Stimulated activated CD4-positive, alpha-beta T cell treated with anti-CD3 and anti-CD28 coated beads, Interleukin-1b, Interleukin-23, amount 100 ng/mL, for 48 hours (primary cell): ENCODE measurements around the gene CAVIN3.
"Not testable (repeated sequence)": the region's sequence is repeated elsewhere in the genome, so short reads cannot be mapped to it uniquely, and the experiment has no call there.

Experiments
- DNase-seq: peaks from one replicate; pipeline ENCODE4 v3.0.0-alpha.2; 2020

The CAVIN3 gene

DNA sequence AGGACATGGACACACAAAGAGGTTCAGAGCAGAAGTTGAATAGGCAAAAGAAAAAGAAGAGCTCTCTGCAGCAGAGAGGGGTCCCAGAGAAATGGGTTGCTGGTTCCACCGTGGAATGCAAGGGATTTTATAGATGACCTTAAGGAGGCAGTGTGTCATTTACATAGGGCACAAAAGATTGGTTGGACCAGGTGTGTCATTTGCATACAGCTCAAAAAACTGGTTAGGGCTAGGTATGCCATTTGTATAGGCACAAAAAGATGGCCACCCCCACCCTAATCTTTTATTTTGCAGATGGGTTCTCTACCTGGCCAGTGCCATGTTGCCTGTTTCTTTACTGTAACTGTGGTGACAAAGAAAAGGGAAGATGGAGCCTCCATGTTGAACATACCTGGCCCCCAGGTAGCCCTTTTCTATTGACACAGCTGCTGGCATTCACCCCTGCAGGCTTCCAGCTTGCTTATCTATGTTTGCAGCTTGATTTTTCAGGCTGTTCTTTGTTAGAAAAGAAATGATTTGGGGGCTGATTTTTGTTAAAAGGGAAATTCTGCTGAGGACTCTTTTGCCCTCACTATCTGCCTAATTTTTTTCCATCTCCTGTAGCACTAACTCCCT lies 3.1 kb upstream of the CAVIN3 start:
- no peak for DNase-seq

DNA sequence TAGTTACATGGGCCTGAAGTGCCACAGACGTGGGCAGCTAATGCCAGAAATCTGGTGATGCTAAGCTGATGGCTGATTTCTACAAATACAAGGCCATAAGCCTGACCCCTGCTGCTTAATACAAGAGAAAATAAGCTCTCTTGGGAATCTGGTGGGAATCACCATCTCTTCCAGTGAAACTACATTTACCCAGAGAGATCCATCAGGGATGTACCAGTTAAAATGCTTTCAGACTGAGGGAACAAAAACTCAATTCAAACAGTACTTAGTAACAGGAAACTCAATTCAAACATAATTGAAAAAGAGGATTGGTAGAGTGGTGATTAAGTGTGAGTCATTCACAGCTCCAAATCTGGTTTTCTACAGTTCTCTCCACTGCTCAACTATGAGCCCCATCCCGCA lies 1.7 kb upstream of the CAVIN3 start:
- peak; percentile 8 for DNase-seq

DNA sequence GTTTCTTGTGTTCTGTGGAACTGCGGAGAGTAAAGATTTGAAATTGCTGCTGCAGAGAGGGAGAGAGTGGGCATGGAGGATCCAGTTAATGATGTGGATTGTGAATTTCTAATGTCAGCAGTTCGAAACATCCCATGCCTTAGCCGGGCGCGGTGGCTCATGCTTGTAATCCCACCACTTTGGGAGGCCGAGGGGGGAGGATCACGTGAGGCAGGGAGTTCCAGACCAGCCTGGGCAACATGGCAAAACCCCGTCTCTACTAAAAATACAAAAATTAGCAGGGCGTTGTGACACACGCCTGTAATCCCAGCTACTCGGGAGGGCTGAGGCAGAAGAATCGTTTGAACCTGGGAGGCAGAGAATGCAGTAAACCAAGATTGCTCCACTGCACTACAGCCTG lies 1.1 kb upstream of the CAVIN3 start:
- no peak for DNase-seq

DNA sequence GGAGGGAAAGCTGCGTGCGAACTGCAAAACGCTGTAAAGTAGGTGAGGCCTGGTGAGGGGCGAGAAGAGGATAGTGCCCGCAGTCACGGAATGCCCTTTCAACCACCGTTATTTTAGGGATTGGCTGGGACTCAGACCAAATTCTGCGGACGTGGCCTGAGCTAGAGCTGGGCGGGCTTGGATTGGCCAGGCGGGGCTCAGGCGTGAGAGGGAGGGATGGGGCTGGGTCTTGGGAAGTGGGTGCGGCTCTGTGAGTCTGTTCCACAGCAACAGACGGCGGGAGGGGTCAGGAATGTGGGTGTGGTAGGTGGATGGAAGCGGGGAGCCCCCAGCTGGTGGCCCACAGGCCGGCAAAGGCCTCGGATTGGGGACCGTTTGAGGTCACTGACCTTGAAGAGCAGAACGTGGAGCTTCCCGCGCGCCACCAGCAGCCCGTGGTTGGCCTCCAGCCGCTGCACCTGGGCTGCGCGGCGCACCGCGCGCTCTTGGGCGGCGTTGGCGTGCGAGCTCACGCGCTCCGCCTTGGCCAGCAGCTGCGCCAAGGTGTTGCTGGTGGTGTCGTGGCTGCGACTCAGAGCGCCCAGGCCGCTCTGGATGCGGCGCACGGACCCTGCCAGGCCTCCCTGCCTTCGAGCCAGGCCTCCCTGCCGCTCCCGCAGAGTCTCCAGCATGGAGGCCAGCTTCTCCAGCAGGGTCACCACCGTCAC lies 444 bp downstream of the CAVIN3 start:
- peak; percentile 34 for DNase-seq

DNA sequence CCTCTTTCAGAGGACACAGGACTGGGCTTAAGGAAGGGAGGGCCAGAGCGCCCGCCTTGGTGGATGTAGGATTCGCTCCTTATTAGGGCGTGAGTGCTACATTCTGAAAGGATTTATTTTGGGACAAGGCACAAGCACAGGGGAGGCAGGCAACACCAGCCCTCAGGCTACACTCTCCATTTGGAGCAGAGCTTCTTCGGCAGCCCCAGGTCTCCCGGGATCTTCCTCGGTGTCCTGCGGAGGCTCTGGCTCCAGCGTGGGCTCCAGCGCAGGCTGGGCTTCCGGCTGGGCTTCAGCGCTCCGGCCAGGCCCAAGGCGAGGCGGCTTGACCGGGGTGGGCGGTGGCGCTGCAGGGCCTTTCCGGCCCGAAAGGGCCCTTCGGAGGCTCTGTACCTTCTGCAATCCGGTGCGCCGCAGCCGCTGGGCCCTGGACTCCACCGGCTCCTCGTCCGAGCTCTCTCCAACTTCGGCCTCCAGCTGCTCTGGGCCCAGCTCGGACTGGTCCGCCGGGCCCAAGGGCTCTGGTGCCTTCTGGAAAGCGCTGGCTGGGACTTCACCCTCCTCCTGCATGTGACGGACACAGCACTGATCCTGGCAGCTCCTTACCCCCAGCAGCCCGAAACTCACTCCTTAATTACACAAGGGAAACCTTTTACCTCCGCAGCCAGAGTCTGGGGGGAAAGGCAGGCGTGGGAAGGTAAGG lies 1.1 kb downstream of the CAVIN3 start:
- DNase-seq = no peak

- no peak for DNase-seq
These were observed 2.1 kb downstream of the CAVIN3 start for GRCh38 chr11:6318204-6318603.

DNA sequence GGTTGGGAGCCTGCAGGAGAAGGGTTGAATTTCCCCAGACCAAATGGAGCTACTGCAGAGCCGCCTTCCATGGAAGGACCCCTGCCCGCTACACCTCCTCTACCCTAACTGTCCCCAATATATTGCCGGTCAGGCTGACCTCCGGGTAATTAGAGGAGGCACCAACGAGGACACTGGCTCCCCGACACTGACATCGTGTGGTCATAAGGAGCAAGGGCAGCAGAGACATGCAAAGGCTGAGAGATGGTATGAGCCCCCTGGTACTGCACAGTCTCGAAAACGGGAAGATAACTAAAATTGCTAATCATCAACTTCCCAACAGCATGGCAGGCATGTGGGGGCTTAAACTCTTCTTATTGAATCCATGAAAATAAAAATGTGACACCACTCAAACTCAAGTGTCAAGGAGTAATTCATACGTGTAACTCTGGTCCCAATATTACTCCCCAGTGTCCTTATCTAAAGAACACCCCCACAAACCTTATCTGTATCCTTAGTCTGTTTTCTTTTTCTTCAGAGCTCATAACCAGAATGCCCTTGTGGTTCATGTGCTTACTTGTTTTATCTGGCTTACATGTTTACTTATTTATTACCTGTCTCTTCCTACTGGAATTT lies 4.4 kb downstream of the CAVIN3 start:
- DNase-seq = peak; percentile 20

DNA sequence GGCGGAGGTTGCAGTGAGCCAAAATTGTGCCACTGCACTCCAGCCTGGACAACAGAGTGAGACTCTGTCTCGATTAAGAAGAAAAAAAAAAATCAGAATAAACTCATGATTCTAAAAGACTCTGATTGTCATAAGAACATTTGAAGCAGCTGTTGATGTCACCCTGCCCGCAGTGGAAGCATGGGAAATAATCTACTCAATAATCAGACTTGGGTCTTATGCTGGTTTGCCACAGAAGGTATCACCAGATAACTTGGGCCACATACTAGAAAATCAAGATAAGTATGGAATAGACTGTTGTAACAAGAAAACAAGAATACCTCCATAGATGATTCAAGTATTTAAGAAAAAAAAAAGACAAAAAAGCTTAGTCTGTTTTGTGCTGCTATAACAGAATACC lies 8.2 kb downstream of the CAVIN3 start:
- DNase-seq = no peak

DNA sequence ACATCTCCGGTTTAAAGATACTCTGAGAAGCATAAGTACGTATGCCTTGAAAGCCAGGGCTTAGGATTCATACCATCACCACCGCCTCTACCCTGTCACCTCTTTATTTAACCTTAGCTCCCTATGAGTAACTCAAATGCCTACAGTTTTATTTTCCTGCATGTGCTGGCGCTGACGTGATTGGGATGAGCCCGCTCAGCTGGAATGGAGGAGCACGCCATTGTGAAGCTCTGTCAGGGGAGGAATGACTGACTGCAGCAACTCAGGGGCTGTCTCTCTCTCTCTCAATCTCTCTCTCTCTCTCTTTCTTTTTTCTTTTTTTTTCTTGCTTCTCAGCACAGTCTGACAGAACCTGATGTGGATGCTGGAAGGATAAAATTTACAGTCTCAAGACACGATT lies 12.4 kb downstream of the CAVIN3 start:
- no peak for DNase-seq

DNA sequence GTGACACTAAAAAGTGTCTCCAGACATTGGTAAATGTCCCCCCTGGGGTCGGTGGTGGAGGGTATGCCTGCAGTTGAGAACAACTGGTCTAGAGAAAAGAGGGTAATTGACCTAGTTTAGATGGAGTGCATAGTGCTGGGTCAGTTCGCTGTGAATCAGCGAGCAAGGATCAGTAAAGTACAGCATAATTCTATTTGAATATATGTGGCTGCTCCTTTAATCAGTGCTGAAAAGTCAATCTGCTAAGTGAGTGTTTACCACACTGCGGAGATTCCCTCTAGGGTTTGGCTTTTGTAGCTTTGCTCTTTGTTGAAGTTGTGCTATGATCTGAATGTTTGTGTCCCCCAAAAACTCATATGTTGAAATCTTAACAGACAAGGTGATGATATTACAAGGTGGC lies 15.0 kb downstream of the CAVIN3 start:
- DNase-seq = no peak

DNA sequence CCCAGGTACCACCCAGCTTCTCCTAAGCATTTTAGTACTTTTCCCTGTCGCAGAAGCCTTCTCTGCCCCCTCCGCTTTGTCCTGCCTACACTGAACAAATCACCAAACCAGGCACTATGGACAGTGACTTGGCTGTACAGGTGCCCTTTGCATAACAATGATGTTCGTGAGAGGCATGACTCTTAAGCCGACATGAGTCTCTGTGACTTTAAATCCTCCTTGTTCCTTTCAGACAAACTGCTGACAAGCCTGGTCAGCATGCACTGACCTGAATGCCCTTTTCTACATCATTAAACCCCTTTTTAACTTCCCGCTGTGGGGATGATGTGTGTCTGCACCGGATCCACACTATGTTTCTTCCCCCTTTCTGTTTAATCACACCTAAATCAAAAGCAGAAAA lies 16.6 kb downstream of the CAVIN3 start:
- DNase-seq = no peak

DNA sequence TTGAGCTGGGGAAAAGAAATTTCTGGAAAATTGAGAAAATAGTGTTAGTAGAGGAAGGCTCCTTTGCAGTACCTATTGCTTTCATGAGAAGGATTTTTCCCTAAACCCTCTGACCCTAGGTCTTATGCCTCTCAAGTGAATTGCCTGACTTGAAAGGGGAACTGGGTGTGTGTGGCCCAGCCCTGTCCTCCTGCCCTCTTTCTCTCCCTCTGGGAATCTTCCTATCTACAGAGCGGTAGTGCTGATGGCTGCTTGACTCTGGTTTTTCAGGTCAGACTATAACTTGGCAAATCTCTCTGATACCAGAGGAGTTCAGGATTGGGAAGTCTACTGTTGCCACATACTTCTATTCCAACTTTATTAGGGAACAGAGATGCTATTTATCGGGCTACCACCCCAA lies 19.2 kb downstream of the CAVIN3 start:
- no peak for DNase-seq

DNA sequence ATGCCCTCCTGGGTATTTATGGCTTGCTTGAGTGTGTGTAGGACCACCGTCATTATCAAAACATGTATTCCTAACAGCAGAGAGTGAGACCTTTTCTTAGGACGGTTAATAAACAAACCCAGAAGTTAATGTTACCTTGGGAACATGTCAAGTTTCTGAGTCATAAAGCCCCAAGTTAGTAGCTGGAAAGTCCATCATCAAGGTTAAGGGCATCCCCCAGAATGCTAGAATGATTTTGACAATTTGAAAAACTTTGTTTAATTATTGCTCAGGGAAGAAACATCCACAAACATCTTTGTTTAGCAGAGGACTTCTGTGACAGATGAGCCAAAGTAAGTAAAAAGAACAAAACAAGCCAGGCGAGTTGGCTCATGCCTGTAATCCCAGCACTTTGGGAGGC lies 20.0 kb downstream of the CAVIN3 start:
- no peak for DNase-seq

GRCh38 chr11:6298605-6299004 lies 21.7 kb downstream of the CAVIN3 start:
- DNase-seq = peak; percentile 17

DNA sequence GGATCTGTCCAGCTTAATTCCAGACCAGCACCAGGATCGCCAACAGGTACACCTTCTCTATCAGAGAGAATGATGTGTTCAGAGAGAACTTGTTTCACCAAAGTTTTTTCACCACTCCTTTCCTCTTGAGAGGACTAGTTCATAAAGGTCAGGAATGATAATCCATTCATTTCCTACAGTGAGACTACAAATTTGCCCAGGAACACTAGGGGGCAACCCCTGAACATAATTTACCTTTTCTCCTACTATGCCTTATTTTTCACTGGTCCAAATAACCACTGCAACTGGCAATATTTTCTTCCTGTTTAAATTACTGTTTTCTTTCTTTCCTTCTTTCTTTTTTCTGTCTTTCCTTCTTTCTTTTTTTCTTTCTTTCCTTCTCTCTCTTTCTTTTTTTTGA lies 22.5 kb downstream of the CAVIN3 start:
- DNase-seq = no peak

GRCh38 chr11:6285019-6285418 lies 35.3 kb downstream of the CAVIN3 start:
- DNase-seq = no peak

GRCh38 chr11:6284250-6284649 lies 36.1 kb downstream of the CAVIN3 start:
- DNase-seq = no peak

- DNase-seq = no peak
These were observed 36.8 kb downstream of the CAVIN3 start for GRCh38 chr11:6283453-6284023.

DNA sequence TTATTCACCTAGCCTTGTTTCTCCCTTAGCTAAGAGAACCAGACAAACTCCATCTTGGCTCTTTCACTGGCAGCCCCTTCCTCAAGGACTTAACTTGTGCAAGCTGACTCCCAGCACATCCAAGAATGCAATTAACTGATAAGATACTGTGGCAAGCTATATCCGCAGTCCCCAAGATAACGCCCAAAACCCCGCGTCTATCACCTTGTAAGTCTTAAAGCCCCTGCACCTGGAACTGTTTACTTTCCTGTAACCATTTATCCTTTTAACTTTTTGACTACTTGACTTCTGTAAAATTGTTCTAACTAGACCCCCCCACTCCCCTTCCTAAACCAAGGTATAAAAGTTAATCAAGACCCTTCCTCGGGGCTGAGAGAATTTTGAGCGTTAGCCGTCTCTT lies 39.5 kb downstream of the CAVIN3 start:
- DNase-seq = not testable (repeated sequence)

- DNase-seq = no peak
These were observed 47.1 kb downstream of the CAVIN3 start for GRCh38 chr11:6273188-6273587.

- no peak for DNase-seq
These were observed 48.7 kb downstream of the CAVIN3 start for GRCh38 chr11:6271598-6271997.

GRCh38 chr11:6270584-6271246 lies 49.6 kb downstream of the CAVIN3 start:
- no peak for DNase-seq

DNA sequence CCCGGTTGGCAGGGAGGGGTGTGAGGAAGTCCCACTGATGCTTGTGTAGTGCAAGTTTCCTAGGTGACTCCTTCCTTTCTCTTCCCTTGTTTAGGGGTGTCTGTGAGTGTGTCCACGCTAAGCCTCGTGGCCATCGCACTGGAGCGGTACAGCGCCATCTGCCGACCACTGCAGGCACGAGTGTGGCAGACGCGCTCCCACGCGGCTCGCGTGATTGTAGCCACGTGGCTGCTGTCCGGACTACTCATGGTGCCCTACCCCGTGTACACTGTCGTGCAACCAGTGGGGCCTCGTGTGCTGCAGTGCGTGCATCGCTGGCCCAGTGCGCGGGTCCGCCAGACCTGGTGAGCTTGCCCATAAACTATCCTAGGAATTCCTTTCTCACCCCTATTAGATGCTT lies 50.3 kb downstream of the CAVIN3 start:
- DNase-seq = no peak
